MCF 10A (cell line): ENCODE measurements around the gene NEK6. TPM values are rescaled to one million over a fixed set of nuclear protein-coding genes. Genes with fewer than 3 reads are reported as not detected.

Source experiments
- BruUV-seq: library from RNA; stranded (reverse); fragments of 400-500 nt; replicated peaks from 2 replicates; lab custom pipeline; 2021; lab: Mats Ljungman, UMichigan
- CTCF ChIA-PET: fragments of 300-600 bp; sonication (Branson Sonifier 250); formaldehyde crosslinking; extraction: SDS; loops from one replicate; lab custom pipeline; 2021; ENCODE audit warnings: antibody characterized with exemption, inconsistent platforms; lab: Yijun Ruan, JAX
- POLR2A ChIA-PET: fragments of 300-600, 350-650 bp; sonication (Branson Sonifier 250); formaldehyde crosslinking; extraction: SDS; loops from one replicate; lab custom pipeline; 2020; ENCODE audit warnings: antibody characterized with exemption, inconsistent platforms; lab: Yijun Ruan, JAX
- DNase-seq: peaks from one replicate; pipeline ENCODE4 v3.0.0-alpha.2; 2018; ENCODE audit not compliant: unreplicated experiment
- H3K27ac Mint-ChIP-seq: one replicate; pipeline ENCODE4 v1.8.0; 2022; ENCODE audit warnings: mild to moderate bottlenecking, low read depth, mixed read lengths; ENCODE audit not compliant: unreplicated experiment
- H3K27me3 Mint-ChIP-seq: one replicate; pipeline ENCODE4 v1.8.0; 2022; ENCODE audit warnings: mixed read lengths; ENCODE audit not compliant: insufficient read depth, unreplicated experiment
- H3K36me3 Mint-ChIP-seq: one replicate; pipeline ENCODE4 v1.8.0; 2022; ENCODE audit warnings: mild to moderate bottlenecking, moderate library complexity, mixed read lengths; ENCODE audit not compliant: insufficient read depth, unreplicated experiment
- H3K4me1 Mint-ChIP-seq: one replicate; pipeline ENCODE4 v1.8.0; 2022; ENCODE audit warnings: mixed read lengths; ENCODE audit not compliant: insufficient read depth, unreplicated experiment
- H3K4me3 Mint-ChIP-seq: one replicate; pipeline ENCODE4 v1.8.0; 2022; ENCODE audit warnings: mild to moderate bottlenecking, moderate library complexity, mixed read lengths; ENCODE audit not compliant: unreplicated experiment
- H3K9me3 Mint-ChIP-seq: one replicate; pipeline ENCODE4 v1.8.0; 2022; ENCODE audit warnings: mixed read lengths; ENCODE audit not compliant: unreplicated experiment
- intact Hi-C: fragments of 100-400 bp; cut with micrococcal nuclease; formaldehyde crosslinking; loops from 2 replicates; pipeline ENCODE4 v1.14.1; 2022
- total RNA-seq: library from RNA; stranded (reverse); gene quantifications from 2 replicates; pipeline ENCODE4 v1.2.3, GENCODE V29; 2022
- TF ChIP-seq, protein P1 (sequence below): fragments of 200-600 bp; IDR thresholded peaks from one replicate; pipeline ENCODE4 v1.8.0; 2022; ENCODE audit warnings: antibody characterized with exemption, mild to moderate bottlenecking; ENCODE audit not compliant: unreplicated experiment

The NEK6 gene
- total RNA-seq, 1 experiment from 2014 or later: 27.5 TPM

- CTCF ChIA-PET: interaction anchor here (0.8 to 1.8 kb wide), 4 partner anchors 9 to 247 kb away, joined by 3 to 8 read pairs (median 6); no protein-coding TSS in a partner anchor
- BruUV-seq: no TSS peak
- H3K9me3 Mint-ChIP-seq: no peaks in the 10 kb centered on the region
Measured at GRCh38 chr9:124375726-124376125, 118.0 kb downstream of the NEK6 start.

GRCh38 chr9:124376329-124376728 is 118.6 kb downstream of the NEK6 start:
- Mint-ChIP-seq H3K36me3 (peaks cover 27% of the 10 kb centered on the region), H3K9me3 (no peaks in the 10 kb centered on the region), H3K4me3 (no peak overlapping the region), H3K4me1 (peaks cover 15% of the 10 kb centered on the region), H3K27ac (no peak overlapping the region), H3K27me3 (no peaks in the 10 kb centered on the region)
- TF ChIP-seq, protein P1, sequence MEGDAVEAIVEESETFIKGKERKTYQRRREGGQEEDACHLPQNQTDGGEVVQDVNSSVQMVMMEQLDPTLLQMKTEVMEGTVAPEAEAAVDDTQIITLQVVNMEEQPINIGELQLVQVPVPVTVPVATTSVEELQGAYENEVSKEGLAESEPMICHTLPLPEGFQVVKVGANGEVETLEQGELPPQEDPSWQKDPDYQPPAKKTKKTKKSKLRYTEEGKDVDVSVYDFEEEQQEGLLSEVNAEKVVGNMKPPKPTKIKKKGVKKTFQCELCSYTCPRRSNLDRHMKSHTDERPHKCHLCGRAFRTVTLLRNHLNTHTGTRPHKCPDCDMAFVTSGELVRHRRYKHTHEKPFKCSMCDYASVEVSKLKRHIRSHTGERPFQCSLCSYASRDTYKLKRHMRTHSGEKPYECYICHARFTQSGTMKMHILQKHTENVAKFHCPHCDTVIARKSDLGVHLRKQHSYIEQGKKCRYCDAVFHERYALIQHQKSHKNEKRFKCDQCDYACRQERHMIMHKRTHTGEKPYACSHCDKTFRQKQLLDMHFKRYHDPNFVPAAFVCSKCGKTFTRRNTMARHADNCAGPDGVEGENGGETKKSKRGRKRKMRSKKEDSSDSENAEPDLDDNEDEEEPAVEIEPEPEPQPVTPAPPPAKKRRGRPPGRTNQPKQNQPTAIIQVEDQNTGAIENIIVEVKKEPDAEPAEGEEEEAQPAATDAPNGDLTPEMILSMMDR: no peak
- intact Hi-C loops: no loop called here
- DNase-seq: no peak
- POLR2A ChIA-PET: interaction anchor here (1.0 kb wide), 1 partner anchor 10 kb away, joined by 4 read pairs; no protein-coding TSS in a partner anchor
- BruUV-seq: no TSS peak
- CTCF ChIA-PET: interaction anchor here (1.0 to 1.8 kb wide), 2 partner anchors 13 to 248 kb away, joined by 3 to 8 read pairs; no protein-coding TSS in a partner anchor

More at GRCh38 chr9:124375726-124376125, 118.0 kb downstream of the NEK6 start:
- Mint-ChIP-seq H3K27me3 (no peaks in the 10 kb centered on the region), H3K27ac (no peak overlapping the region), H3K4me1 (peaks cover 20% of the 10 kb centered on the region), H3K4me3 (no peak overlapping the region), H3K36me3 (peaks cover 27% of the 10 kb centered on the region)
- intact Hi-C loops: no loop called here
- DNase-seq: no peak
- TF ChIP-seq, protein P1: no peak
- POLR2A ChIA-PET: interaction anchor here (1.0 kb wide), 1 partner anchor 11 kb away, joined by 4 read pairs; no protein-coding TSS in a partner anchor

GRCh38 chr9:124377551-124378406 is 120.0 kb downstream of the NEK6 start:
- no peak for DNase-seq
- no TSS peak for BruUV-seq
- POLR2A ChIA-PET: interaction anchor here (1.7 to 2.2 kb wide), 2 partner anchors 10 to 16 kb away, joined by 5 to 8 read pairs; no protein-coding TSS in a partner anchor
- no peaks in the 10 kb centered on the region for H3K27me3 Mint-ChIP-seq
- CTCF ChIA-PET: interaction anchor here (1.3 kb wide), 1 partner anchor 10 kb away, joined by 5 read pairs; no protein-coding TSS in a partner anchor
- no peaks in the 10 kb centered on the region for H3K9me3 Mint-ChIP-seq
- peaks cover 38% of the 10 kb centered on the region for H3K36me3 Mint-ChIP-seq
- H3K27ac Mint-ChIP-seq: no peak overlapping the region
- intact Hi-C loops: no loop called here
- H3K4me1 Mint-ChIP-seq: peaks cover under 1% of the 10 kb centered on the region
- TF ChIP-seq, protein P1: no peak
- H3K4me3 Mint-ChIP-seq: no peak overlapping the region
